Bronchial epithelial cell (primary cell): Measurements from ENCODE around the gene UBAP2. TPM values are rescaled to one million over a fixed set of nuclear protein-coding genes. Genes with fewer than 3 reads are reported as not detected.

Experiments used
- DNase-seq: peaks from one replicate; pipeline ENCODE4 v3.0.0-alpha.2; 2010; ENCODE audit warnings: low read depth
- FAIRE-seq: peaks from 2 replicates; lab custom pipeline; 2011; peaks lifted over from hg19 to GRCh38; lab: Jason Lieb, UNC
- H3K27me3 ChIP-seq: 2 replicates; pipeline ENCODE4 v1.5.1; 2011; ENCODE audit warnings: low read length; ENCODE audit not compliant: control insufficient read depth, insufficient read depth
- H3K36me3 ChIP-seq: 2 replicates; pipeline ENCODE4 v1.5.1; 2011; ENCODE audit warnings: low read length; ENCODE audit not compliant: control insufficient read depth, insufficient read depth
- H3K4me3 ChIP-seq: 2 replicates; pipeline ENCODE4 v1.5.1; 2011; ENCODE audit warnings: mild to moderate bottlenecking, low read depth, low read length, control low read depth
- CTCF ChIP-seq: IDR thresholded peaks from 2 replicates; pipeline ENCODE4 v1.5.1; 2011; ENCODE audit warnings: mild to moderate bottlenecking, moderate library complexity, low read length, control low read depth, inconsistent platforms; ENCODE audit not compliant: insufficient read depth, severe bottlenecking
- total RNA-seq: library from RNA; depleted of rRNA; stranded (reverse); fragments of >200 nt; gene quantifications from 2 replicates; pipeline ENCODE4 v1.2.1, GENCODE V29; 2014

The UBAP2 gene
- total RNA-seq, 1 donor from 2014 or later: 14.7 TPM

GRCh38 chr9:34089311-34089710 lies 40.6 kb upstream of the UBAP2 start:
- no peak for TF ChIP-seq CTCF
- H3K27me3 ChIP-seq: no peaks in the 10 kb centered on the region
- no peak for FAIRE-seq
- H3K36me3 ChIP-seq: peaks cover 24% of the 10 kb centered on the region
- DNase-seq: no peak
- no peak overlapping the region for H3K4me3 ChIP-seq

- TF ChIP-seq CTCF: no peak
- DNase-seq: no peak
- H3K27me3 ChIP-seq: no peaks in the 10 kb centered on the region
- H3K36me3 ChIP-seq: peaks cover 16% of the 10 kb centered on the region
- no peak for FAIRE-seq
- H3K4me3 ChIP-seq: no peak overlapping the region
Measured at GRCh38 chr9:34087370-34087769, 38.7 kb upstream of the UBAP2 start.

- FAIRE-seq: peak; percentile 13
- no peak for DNase-seq
- Histone ChIP-seq H3K36me3 (peaks cover 16% of the 10 kb centered on the region), H3K4me3 (no peak overlapping the region), H3K27me3 (no peaks in the 10 kb centered on the region)
- no peak for TF ChIP-seq CTCF
Measured at GRCh38 chr9:34086864-34087263, 38.2 kb upstream of the UBAP2 start.

- peaks cover 16% of the 10 kb centered on the region for H3K36me3 ChIP-seq
- FAIRE-seq: no peak
- TF ChIP-seq CTCF: no peak
Measured at GRCh38 chr9:34085581-34086500, 37.2 kb upstream of the UBAP2 start.

GRCh38 chr9:34084562-34084961 lies 35.9 kb upstream of the UBAP2 start:
- TF ChIP-seq CTCF: no peak
- no peak for FAIRE-seq
- H3K4me3 ChIP-seq: no peak overlapping the region
- no peaks in the 10 kb centered on the region for H3K27me3 ChIP-seq
- no peak for DNase-seq
- H3K36me3 ChIP-seq: peaks cover 13% of the 10 kb centered on the region

More at GRCh38 chr9:34085581-34086500, 37.2 kb upstream of the UBAP2 start:
- Histone ChIP-seq H3K27me3 (no peaks in the 10 kb centered on the region), H3K4me3 (no peak overlapping the region)
- DNase-seq: no peak
